D341Med (cell line): ENCODE measurements around the gene HLA-DQB2.

Experiments
- DNase-seq: peaks from one replicate; pipeline ENCODE4 v3.0.0; 2012; ENCODE audit warnings: low spot score

HLA-DQB2 gene

GRCh38 chr6:32744776-32745175 is 18.6 kb downstream of the HLA-DQB2 start:
- DNase-seq: no peak

- no peak for DNase-seq
These were observed 21.0 kb downstream of the HLA-DQB2 start for GRCh38 chr6:32742374-32742773.

GRCh38 chr6:32741031-32741960 is 22.0 kb downstream of the HLA-DQB2 start, which contains the start of gene HLA-DQA2:
HLA-DQA2 (plus strand) TSS chr6:32741391; CDS start chr6:32741444, 53 bp downstream.
- DNase-seq: no peak

GRCh38 chr6:32738126-32738525 is 25.2 kb downstream of the HLA-DQB2 start:
- no peak for DNase-seq

- DNase-seq: no peak
These were observed 44.5 kb downstream of the HLA-DQB2 start for GRCh38 chr6:32718879-32719278.

GRCh38 chr6:32716396-32716795 is 46.9 kb downstream of the HLA-DQB2 start:
- DNase-seq: no peak

- DNase-seq: no peak
These were observed 50.1 kb downstream of the HLA-DQB2 start for GRCh38 chr6:32713241-32713640.

- no peak for DNase-seq
These were observed 53.7 kb downstream of the HLA-DQB2 start for GRCh38 chr6:32709625-32710024.
